H1 (cell line): ENCODE results near the gene ANAPC1. TPM values are rescaled to one million over a fixed set of nuclear protein-coding genes. Genes with fewer than 3 reads are reported as not detected.

Source experiments
- CTCF ChIA-PET: fragments of 300-600 bp; sonication (Branson Sonifier 250); formaldehyde crosslinking; loops from one replicate; lab custom pipeline; 2021; ENCODE audit not compliant: partially characterized antibody; lab: Charles Lee
- POLR2A ChIA-PET: fragments of 300-600 bp; sonication (Branson Sonifier 250); formaldehyde crosslinking; loops from one replicate; lab custom pipeline; 2021; ENCODE audit warnings: inconsistent platforms; ENCODE audit not compliant: partially characterized antibody; lab: Charles Lee
- DNase-seq, 2 experiments: peaks; one replicate each; pipeline versions ENCODE4 v3.0.0 to v3.0.0-alpha.2; 2010 to 2022; ENCODE audit warnings: low spot score in 2 of 2, low read depth in 1 of 2, mixed read lengths in 1 of 2
- FAIRE-seq: peaks from 2 replicates; lab custom pipeline; 2011; peaks lifted over from hg19 to GRCh38; lab: Jason Lieb, UNC
- H2AFZ ChIP-seq: 2 replicates; pipeline ENCODE4 v1.8.1; 2012; ENCODE audit warnings: low read length, inconsistent platforms
- H2AK5ac ChIP-seq: 2 replicates; pipeline ENCODE4 v1.6.1; 2013; ENCODE audit warnings: low read depth, low read length
- H2BK120ac ChIP-seq: replicated peaks from 2 replicates; pipeline ENCODE3; 2013; ENCODE audit warnings: low read depth, low read length, inconsistent platforms
- H2BK12ac ChIP-seq: 2 replicates; pipeline ENCODE4 v1.6.1; 2013; ENCODE audit warnings: low read depth, low read length
- H2BK15ac ChIP-seq: 2 replicates; pipeline ENCODE4 v1.6.1; 2013; ENCODE audit warnings: low read length
- H2BK20ac ChIP-seq: 2 replicates; pipeline ENCODE4 v1.6.1; 2013; ENCODE audit warnings: low read length
- H2BK5ac ChIP-seq: 2 replicates; pipeline ENCODE4 v1.6.1; 2013; ENCODE audit warnings: low read depth, low read length
- H3K14ac ChIP-seq: 2 replicates; pipeline ENCODE4 v1.6.1; 2013; ENCODE audit warnings: inconsistent platforms; ENCODE audit not compliant: insufficient read length
- H3K18ac ChIP-seq: 2 replicates; pipeline ENCODE4 v1.6.1; 2013; ENCODE audit warnings: low read length; ENCODE audit errors: extremely low read depth
- H3K23ac ChIP-seq: 2 replicates; pipeline ENCODE4 v1.6.1; 2013; ENCODE audit warnings: inconsistent platforms; ENCODE audit not compliant: insufficient read length
- H3K23me2 ChIP-seq: 2 replicates; pipeline ENCODE4 v1.6.1; 2013; ENCODE audit warnings: low read depth, low read length
- H3K27ac ChIP-seq: 2 replicates; pipeline ENCODE4 v1.6.1; 2011; ENCODE audit warnings: low read depth, low read length, inconsistent platforms
- H3K27me3 ChIP-seq, 4 experiments: replicated peaks in 1 of 4; 1 replicate in 1 of 4; 2 replicates in 3 of 4; pipeline versions ENCODE4 v1.6.1 to v1.8.1; 2011 to 2013; ENCODE audit warnings: low read length in 3 of 4, mild to moderate bottlenecking in 3 of 4, inconsistent platforms in 2 of 4, mixed read lengths in 2 of 4, moderate library complexity in 1 of 4; ENCODE audit not compliant: control insufficient read depth in 3 of 4, insufficient read depth in 3 of 4; ENCODE audit errors: extremely low read depth in 1 of 4
- H3K36me3 ChIP-seq, 4 experiments: 2 replicates each; pipeline versions ENCODE4 v1.6.1 to v1.8.1; 2011 to 2013; ENCODE audit warnings: mild to moderate bottlenecking in 4 of 4, low read length in 3 of 4, moderate library complexity in 2 of 4, control low read depth in 1 of 4, inconsistent platforms in 1 of 4; ENCODE audit not compliant: insufficient read depth in 4 of 4, control insufficient read depth in 2 of 4
- H3K4ac ChIP-seq: replicated peaks from 2 replicates; pipeline ENCODE3; 2013; ENCODE audit warnings: low read length, low read depth, mixed read lengths, inconsistent platforms; ENCODE audit not compliant: insufficient read length
- H3K4me1 ChIP-seq, 4 experiments: replicated peaks in 1 of 4; 1 replicate in 1 of 4; 2 replicates in 3 of 4; pipeline versions ENCODE4 v1.6.1 to v1.8.1; 2011 to 2013; ENCODE audit warnings: low read length in 3 of 4, inconsistent platforms in 2 of 4, mixed read lengths in 1 of 4; ENCODE audit not compliant: insufficient read depth in 4 of 4, control insufficient read depth in 3 of 4
- H3K4me2 ChIP-seq, 2 experiments: 2 replicates each; pipeline versions ENCODE4 v1.6.1 to v1.8.1; 2011 to 2013; ENCODE audit warnings: low read depth in 2 of 2, low read length in 2 of 2, control low read depth in 1 of 2, inconsistent platforms in 1 of 2, mild to moderate bottlenecking in 1 of 2; ENCODE audit not compliant: insufficient read depth in 1 of 2
- H3K4me3 ChIP-seq, 4 experiments: fragments of 200-600, 300-600 bp in 1 of 4; sonication (generic), shearing (Covaris generic), sonication (Bioruptor Twin) in 1 of 4; 2 replicates each; pipeline versions ENCODE4 v1.5.1 to v1.8.1; 2011 to 2016; ENCODE audit warnings: low read length in 4 of 4, low read depth in 3 of 4, control low read depth in 2 of 4, inconsistent platforms in 2 of 4, mild to moderate bottlenecking in 2 of 4, mixed read lengths in 1 of 4, moderate library complexity in 1 of 4; ENCODE audit not compliant: insufficient read depth in 2 of 4; ENCODE audit errors: extremely low read depth in 1 of 4
- H3K56ac ChIP-seq: replicated peaks from 2 replicates; pipeline ENCODE3; 2013; ENCODE audit warnings: low read depth, mild to moderate bottlenecking, mixed read lengths, low read length, inconsistent platforms; ENCODE audit not compliant: insufficient read length
- H3K79me1 ChIP-seq: 2 replicates; pipeline ENCODE4 v1.6.1; 2013; ENCODE audit warnings: low read depth, low read length, control low read depth
- H3K79me2 ChIP-seq, 2 experiments: 2 replicates each; pipeline versions ENCODE4 v1.6.1 to v1.8.1; 2012 to 2013; ENCODE audit warnings: low read length in 2 of 2, mild to moderate bottlenecking in 2 of 2, inconsistent platforms in 1 of 2; ENCODE audit not compliant: insufficient read depth in 2 of 2, control insufficient read depth in 1 of 2
- H3K9ac ChIP-seq, 4 experiments: replicated peaks in 1 of 4; 1 replicate in 1 of 4; 2 replicates in 3 of 4; pipeline versions ENCODE4 v1.6.1 to v1.8.1; 2011 to 2013; ENCODE audit warnings: low read depth in 3 of 4, low read length in 3 of 4, control low read depth in 2 of 4, mild to moderate bottlenecking in 2 of 4, moderate library complexity in 2 of 4, inconsistent platforms in 1 of 4; ENCODE audit errors: extremely low read depth in 1 of 4
- H3K9me3 ChIP-seq, 2 experiments: 2 replicates each; pipeline versions ENCODE4 v1.6.1 to v1.8.1; 2012 to 2013; ENCODE audit warnings: mild to moderate bottlenecking in 2 of 2, moderate library complexity in 2 of 2, control low read depth in 1 of 2, inconsistent platforms in 1 of 2, low read depth in 1 of 2, low read length in 1 of 2, mixed read lengths in 1 of 2; ENCODE audit not compliant: insufficient read depth in 2 of 2
- H4K20me1 ChIP-seq, 2 experiments: replicated peaks in 1 of 2; 2 replicates each; pipeline versions ENCODE3 to v1.8.1; 2011 to 2013; ENCODE audit warnings: inconsistent platforms in 2 of 2, low read length in 2 of 2, mild to moderate bottlenecking in 1 of 2; ENCODE audit not compliant: insufficient read depth in 2 of 2, control insufficient read depth in 1 of 2
- H4K5ac ChIP-seq: 2 replicates; pipeline ENCODE4 v1.6.1; 2013; ENCODE audit warnings: low read length, low read depth, mixed read lengths, inconsistent platforms; ENCODE audit not compliant: insufficient read length
- H4K8ac ChIP-seq: 2 replicates; pipeline ENCODE4 v1.8.0; 2013; ENCODE audit warnings: mild to moderate bottlenecking, moderate library complexity, low read length, inconsistent platforms; ENCODE audit not compliant: insufficient read depth; ENCODE audit errors: extremely low read depth
- H4K91ac ChIP-seq: replicated peaks from 2 replicates; pipeline ENCODE3; 2013; ENCODE audit warnings: low read length, mixed read lengths, inconsistent platforms; ENCODE audit not compliant: insufficient read length
- EGR1 ChIP-seq: IDR thresholded peaks from 2 replicates; pipeline ENCODE4 v1.6.1; 2011; ENCODE audit warnings: low read depth, low read length, borderline replicate concordance
- KDM1A ChIP-seq: fragments of 200-600, 300-600 bp; sonication (generic); IDR thresholded peaks from 2 replicates; pipeline ENCODE4 v1.7.1; 2016; ENCODE audit warnings: mild to moderate bottlenecking, low read length, borderline replicate concordance
- NRF1 ChIP-seq: IDR thresholded peaks from 2 replicates; pipeline ENCODE4 v1.6.1; 2011; ENCODE audit warnings: mild to moderate bottlenecking, low read depth, low read length, improper control_type of control experiment
- RAD21 ChIP-seq, 2 experiments: IDR thresholded peaks in 1 of 2; conservative IDR thresholded peaks in 1 of 2; 2 replicates each; pipeline ENCODE4 v1.6.1; 2011; ENCODE audit warnings: low read depth in 2 of 2, low read length in 2 of 2, improper control_type of control experiment in 1 of 2, inconsistent platforms in 1 of 2, mild to moderate bottlenecking in 1 of 2, moderate library complexity in 1 of 2
- SP4 ChIP-seq: IDR thresholded peaks from 2 replicates; pipeline ENCODE4 v1.6.1; 2012; ENCODE audit warnings: low read length, inconsistent platforms
- WGBS, 2 experiments: shearing (Covaris generic) in 1 of 2; methylation state at CpG; one replicate each; pipeline versions ENCODE4 v1.1.6 to v1.1.7; 2013 to 2015; ENCODE audit warnings: low lambda C conversion rate in 2 of 2, mixed read lengths in 2 of 2, inconsistent platforms in 1 of 2, low coverage in 1 of 2, missing lambda C conversion rate in 1 of 2; ENCODE audit not compliant: insufficient replicate concordance in 2 of 2, insufficient coverage in 1 of 2, insufficient read length in 1 of 2; ENCODE audit errors: extremely low coverage in 1 of 2, missing lambda C conversion rate in 1 of 2; 5-methylcytosine and 5-hydroxymethylcytosine counted together
- polyA plus RNA-seq, 7 experiments: library from polyadenylated mRNA; depleted of rRNA in 3 of 7; stranded (reverse) in 5 of 7; unstranded in 2 of 7; fragments of >200 nt in 5 of 7; fragments of 200-250 nt in 2 of 7; gene quantifications; 1 replicate in 5 of 7; 2 replicates in 1 of 7; 4 replicates in 1 of 7; pipeline versions ENCODE4 v1.2.1 to v1.2.3, GENCODE V29; 2011 to 2013; ENCODE audit warnings: missing spikeins in 2 of 7, mixed read lengths in 2 of 7
- total RNA-seq: library from RNA; stranded (reverse); fragmentation: NEBNext Ultra II Directional; extraction: Animal tissue kit (Norgen Biotek cat#: 25700); gene quantifications from 2 replicates; pipeline ENCODE4 v1.2.1, GENCODE V29; 2021

ANAPC1 gene
- total and polyA plus RNA-seq, 2 of the 8 experiments (the other 6 are each of a cell fraction or from before 2014, with no cell fraction given) = 46.6 to 107 TPM

DNA sequence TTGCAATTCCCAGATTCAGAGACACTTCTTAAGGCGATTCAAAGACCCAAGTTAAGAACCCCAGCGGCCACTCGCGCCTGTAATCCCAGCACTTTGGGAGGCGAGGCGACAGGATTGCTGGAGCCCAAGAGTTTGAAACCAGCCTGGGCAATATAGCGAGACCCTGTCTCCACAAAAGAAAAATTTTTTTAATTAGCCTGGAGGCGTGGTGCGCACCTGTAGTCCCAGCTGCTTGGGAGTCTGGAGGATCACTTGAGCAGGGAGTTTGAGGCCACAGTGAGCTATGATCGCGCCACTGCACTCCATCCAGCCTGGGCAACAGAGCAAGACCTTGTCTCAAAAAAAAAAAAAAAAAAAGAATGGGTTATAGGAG, 585 bp upstream of the ANAPC1 start:
- Histone ChIP-seq H3K4me2 (peak overlapping the region; percentile 73 to 74), H3K79me1 (no peaks in the 10 kb centered on the region), H3K9me3 (no peaks in the 10 kb centered on the region), H3K23me2 (peaks cover 2% of the 10 kb centered on the region; the same call in 1 of the 2 replicates), H3K4me1 (no peaks in the 10 kb centered on the region), H4K8ac (no peak overlapping the region), H2BK15ac (no peak overlapping the region), H3K4me3 (peak overlapping the region; percentile 78 to 96 (median 88)), H2BK12ac (no peak overlapping the region), H3K4ac (no peak overlapping the region), H3K27me3 (no peaks in the 10 kb centered on the region), H3K79me2 (peaks cover 0 to 22% of the 10 kb centered on the region in 2 experiments; a peak in 2 of 4 replicates), H4K20me1 (no peaks in the 10 kb centered on the region), H2AK5ac (no peak overlapping the region), H2BK20ac (no peak overlapping the region), H4K91ac (no peak overlapping the region), H3K56ac (peak overlapping the region; percentile 1), H3K23ac (no peak overlapping the region), H2BK5ac (no peak overlapping the region), H3K18ac (no peak overlapping the region), H2AFZ (peak overlapping the region; percentile 95), H3K27ac (0 out of 2 replicates have a peak overlapping the region, but pooled peaks have one; percentile 87), H3K9ac (peak overlapping the region in 3 of 4 experiments; percentile 90 to 92 (median 91); a peak in 6 of 7 replicates), H4K5ac (peak overlapping the region; percentile 79), H2BK120ac (no peak overlapping the region), H3K14ac (no peak overlapping the region), H3K36me3 (peaks cover 0 to 7% (median 0%) of the 10 kb centered on the region in 4 experiments; a peak in 2 of 8 replicates)
- WGBS, 2 experiments = 30% methylated on average over 11 of the region's 11 CpGs; no CpG with 5 or more reads in 1 of the 2 experiments
- TF ChIP-seq RAD21 (IDR thresholded peaks at IDR 0.05 in 1 of 2, conservative IDR thresholded peaks at IDR 0.05 in 1 of 2; ENCODE audit: low read depth in 2 of 2, low read length in 2 of 2) (no peak), KDM1A (peak; percentile 89), EGR1 (no peak), NRF1 (no peak), SP4 (no peak)
- ChIA-PET POLR2A (interaction anchor here (1.1 to 3.5 kb wide), 4 partner anchors 8 to 163 kb away, joined by 3 to 33 read pairs (median 6); partner anchors contain the start of gene MERTK), CTCF (interaction anchor here (0.7 to 0.9 kb wide), 2 partner anchors 45 to 163 kb away, joined by 3 to 7 read pairs; no protein-coding TSS in a partner anchor)
- no peak for DNase-seq
- FAIRE-seq = no peak
